GM19463 (cell line): ENCODE data around the gene NSG2.
"Not testable (repeated sequence)": the region's sequence is repeated elsewhere in the genome, so short reads cannot be mapped to it uniquely, and the experiment has no call there.

Source experiments
- ATAC-seq: cut with Tn5 transposase; IDR thresholded peaks from one replicate; pipeline ENCODE4 v1.9.1; 2021; ENCODE audit warnings: mild to moderate bottlenecking, moderate library complexity; ENCODE audit not compliant: unreplicated experiment

NSG2 gene

GRCh38 chr5:174045470-174046025, at the start of gene NSG2:
NSG2 (plus strand) TSS chr5:174045706; CDS start chr5:174046756, 1,050 bp downstream.
- peak; percentile 97 for ATAC-seq

- no peak for ATAC-seq
These were observed 48.2 kb upstream of the NSG2 start for GRCh38 chr5:173997331-173997730.

- no peak for ATAC-seq
These were observed 47.0 kb upstream of the NSG2 start for GRCh38 chr5:173998531-173998930.

- no peak for ATAC-seq
These were observed 45.4 kb upstream of the NSG2 start for GRCh38 chr5:174000076-174000475.

- ATAC-seq = no peak
These were observed 41.7 kb upstream of the NSG2 start for GRCh38 chr5:174003795-174004194.

- ATAC-seq = no peak
These were observed 36.6 kb upstream of the NSG2 start for GRCh38 chr5:174008922-174009321.

GRCh38 chr5:174010365-174010764, 35.1 kb upstream of the NSG2 start:
- no peak for ATAC-seq

GRCh38 chr5:174011441-174011840, 34.1 kb upstream of the NSG2 start:
- ATAC-seq = no peak

- ATAC-seq = not testable (repeated sequence)
These were observed 25.2 kb upstream of the NSG2 start for GRCh38 chr5:174020069-174020927.

GRCh38 chr5:174020928-174021304, 24.6 kb upstream of the NSG2 start:
- no peak for ATAC-seq

GRCh38 chr5:174022384-174023095, 23.0 kb upstream of the NSG2 start:
- ATAC-seq = no peak

- no peak for ATAC-seq
These were observed 15.2 kb upstream of the NSG2 start for GRCh38 chr5:174030286-174030685.

GRCh38 chr5:174044466-174045254, 846 bp upstream of the NSG2 start:
- ATAC-seq = no peak

GRCh38 chr5:174046558-174046957, 1.1 kb downstream of the NSG2 start:
- ATAC-seq = no peak

GRCh38 chr5:174047472-174048099, 2.1 kb downstream of the NSG2 start:
- no peak for ATAC-seq

GRCh38 chr5:174052636-174053035, 7.1 kb downstream of the NSG2 start:
- ATAC-seq = no peak

GRCh38 chr5:174053905-174054304, 8.4 kb downstream of the NSG2 start:
- ATAC-seq = no peak

GRCh38 chr5:174056064-174056847, 10.8 kb downstream of the NSG2 start:
- no peak for ATAC-seq

- no peak for ATAC-seq
These were observed 11.7 kb downstream of the NSG2 start for GRCh38 chr5:174057206-174057605.
